ENCODE measurements around the gene KDELR1.

Gene KDELR1

GRCh38 chr19:48370955-48371354, 20.4 kb downstream of the KDELR1 start:
- DNase-seq: no peak

- DNase-seq: peak; percentile 32
Observed at GRCh38 chr19:48368936-48369335, 22.4 kb downstream of the KDELR1 start.

GRCh38 chr19:48367855-48368254, 23.5 kb downstream of the KDELR1 start:
- no peak for DNase-seq

GRCh38 chr19:48365602-48366001, 25.7 kb downstream of the KDELR1 start:
- no peak for DNase-seq

- DNase-seq: no peak
Observed at GRCh38 chr19:48364598-48365348, 26.6 kb downstream of the KDELR1 start.

- DNase-seq: peak; percentile 99
Observed at GRCh38 chr19:48363810-48364597, 27.3 kb downstream of the KDELR1 start, which contains the start of the genes SYNGR4 and TMEM143. TSS of gene SYNGR4 (plus strand) at chr19:48364367. CDS start at chr19:48365843, 1,476 bp downstream. TSS of gene TMEM143 (minus strand) at chr19:48363940. CDS start at chr19:48363920, 20 bp downstream.

GRCh38 chr19:48363500-48363809, 27.9 kb downstream of the KDELR1 start:
- DNase-seq: no peak

GRCh38 chr19:48362716-48363499, 28.4 kb downstream of the KDELR1 start:
- DNase-seq: peak; percentile 89

- no peak for DNase-seq
Observed at GRCh38 chr19:48361912-48362311, 29.4 kb downstream of the KDELR1 start.

- no peak for DNase-seq
Observed at GRCh38 chr19:48359123-48359522, 32.2 kb downstream of the KDELR1 start.

GRCh38 chr19:48355365-48355954, 35.9 kb downstream of the KDELR1 start:
- DNase-seq: no peak

- DNase-seq: no peak
Observed at GRCh38 chr19:48354332-48354992, 36.9 kb downstream of the KDELR1 start.

- DNase-seq: no peak
Observed at GRCh38 chr19:48353677-48354076, 37.7 kb downstream of the KDELR1 start.

- no peak for DNase-seq
Observed at GRCh38 chr19:48351341-48351752, 40.0 kb downstream of the KDELR1 start.

GRCh38 chr19:48350856-48351255, 40.5 kb downstream of the KDELR1 start:
- DNase-seq: no peak

GRCh38 chr19:48348737-48349136, 42.6 kb downstream of the KDELR1 start:
- DNase-seq: no peak

GRCh38 chr19:48348045-48348444, 43.3 kb downstream of the KDELR1 start:
- DNase-seq: no peak

- DNase-seq: no peak
Observed at GRCh38 chr19:48346191-48346590, 45.2 kb downstream of the KDELR1 start.

- DNase-seq: no peak
Observed at GRCh38 chr19:48344892-48345291, 46.5 kb downstream of the KDELR1 start.

GRCh38 chr19:48342841-48343540, 48.4 kb downstream of the KDELR1 start:
- no peak for DNase-seq

GRCh38 chr19:48342414-48342738, 49.0 kb downstream of the KDELR1 start:
- no peak for DNase-seq
